H1 (cell line): ENCODE data around the gene UGT3A1. TPM values are rescaled to one million over a fixed set of nuclear protein-coding genes. Genes with fewer than 3 reads are reported as not detected.

Source experiments
- CTCF ChIA-PET: fragments of 300-600 bp; sonication (Branson Sonifier 250); formaldehyde crosslinking; loops from one replicate; lab custom pipeline; 2021; ENCODE audit not compliant: partially characterized antibody; lab: Charles Lee
- POLR2A ChIA-PET: fragments of 300-600 bp; sonication (Branson Sonifier 250); formaldehyde crosslinking; loops from one replicate; lab custom pipeline; 2021; ENCODE audit warnings: inconsistent platforms; ENCODE audit not compliant: partially characterized antibody; lab: Charles Lee
- DNase-seq, 2 experiments: peaks; one replicate each; pipeline versions ENCODE4 v3.0.0 to v3.0.0-alpha.2; 2010 to 2022; ENCODE audit warnings: low spot score in 2 of 2, low read depth in 1 of 2, mixed read lengths in 1 of 2
- FAIRE-seq: peaks from 2 replicates; lab custom pipeline; 2011; peaks lifted over from hg19 to GRCh38; lab: Jason Lieb, UNC
- H2AFZ ChIP-seq: 2 replicates; pipeline ENCODE4 v1.8.1; 2012; ENCODE audit warnings: low read length, inconsistent platforms
- H2AK5ac ChIP-seq: 2 replicates; pipeline ENCODE4 v1.6.1; 2013; ENCODE audit warnings: low read depth, low read length
- H2BK120ac ChIP-seq: replicated peaks from 2 replicates; pipeline ENCODE3; 2013; ENCODE audit warnings: low read depth, low read length, inconsistent platforms
- H2BK12ac ChIP-seq: 2 replicates; pipeline ENCODE4 v1.6.1; 2013; ENCODE audit warnings: low read depth, low read length
- H2BK15ac ChIP-seq: 2 replicates; pipeline ENCODE4 v1.6.1; 2013; ENCODE audit warnings: low read length
- H2BK20ac ChIP-seq: 2 replicates; pipeline ENCODE4 v1.6.1; 2013; ENCODE audit warnings: low read length
- H2BK5ac ChIP-seq: 2 replicates; pipeline ENCODE4 v1.6.1; 2013; ENCODE audit warnings: low read depth, low read length
- H3K14ac ChIP-seq: 2 replicates; pipeline ENCODE4 v1.6.1; 2013; ENCODE audit warnings: inconsistent platforms; ENCODE audit not compliant: insufficient read length
- H3K18ac ChIP-seq: 2 replicates; pipeline ENCODE4 v1.6.1; 2013; ENCODE audit warnings: low read length; ENCODE audit errors: extremely low read depth
- H3K23ac ChIP-seq: 2 replicates; pipeline ENCODE4 v1.6.1; 2013; ENCODE audit warnings: inconsistent platforms; ENCODE audit not compliant: insufficient read length
- H3K23me2 ChIP-seq: 2 replicates; pipeline ENCODE4 v1.6.1; 2013; ENCODE audit warnings: low read depth, low read length
- H3K27ac ChIP-seq: 2 replicates; pipeline ENCODE4 v1.6.1; 2011; ENCODE audit warnings: low read depth, low read length, inconsistent platforms
- H3K27me3 ChIP-seq, 4 experiments: replicated peaks in 1 of 4; 1 replicate in 1 of 4; 2 replicates in 3 of 4; pipeline versions ENCODE4 v1.6.1 to v1.8.1; 2011 to 2013; ENCODE audit warnings: low read length in 3 of 4, mild to moderate bottlenecking in 3 of 4, inconsistent platforms in 2 of 4, mixed read lengths in 2 of 4, moderate library complexity in 1 of 4; ENCODE audit not compliant: control insufficient read depth in 3 of 4, insufficient read depth in 3 of 4; ENCODE audit errors: extremely low read depth in 1 of 4
- H3K36me3 ChIP-seq, 4 experiments: 2 replicates each; pipeline versions ENCODE4 v1.6.1 to v1.8.1; 2011 to 2013; ENCODE audit warnings: mild to moderate bottlenecking in 4 of 4, low read length in 3 of 4, moderate library complexity in 2 of 4, control low read depth in 1 of 4, inconsistent platforms in 1 of 4; ENCODE audit not compliant: insufficient read depth in 4 of 4, control insufficient read depth in 2 of 4
- H3K4ac ChIP-seq: replicated peaks from 2 replicates; pipeline ENCODE3; 2013; ENCODE audit warnings: low read length, low read depth, mixed read lengths, inconsistent platforms; ENCODE audit not compliant: insufficient read length
- H3K4me1 ChIP-seq, 4 experiments: replicated peaks in 1 of 4; 1 replicate in 1 of 4; 2 replicates in 3 of 4; pipeline versions ENCODE4 v1.6.1 to v1.8.1; 2011 to 2013; ENCODE audit warnings: low read length in 3 of 4, inconsistent platforms in 2 of 4, mixed read lengths in 1 of 4; ENCODE audit not compliant: insufficient read depth in 4 of 4, control insufficient read depth in 3 of 4
- H3K4me2 ChIP-seq, 2 experiments: 2 replicates each; pipeline versions ENCODE4 v1.6.1 to v1.8.1; 2011 to 2013; ENCODE audit warnings: low read depth in 2 of 2, low read length in 2 of 2, control low read depth in 1 of 2, inconsistent platforms in 1 of 2, mild to moderate bottlenecking in 1 of 2; ENCODE audit not compliant: insufficient read depth in 1 of 2
- H3K4me3 ChIP-seq, 4 experiments: fragments of 200-600, 300-600 bp in 1 of 4; sonication (generic), shearing (Covaris generic), sonication (Bioruptor Twin) in 1 of 4; 2 replicates each; pipeline versions ENCODE4 v1.5.1 to v1.8.1; 2011 to 2016; ENCODE audit warnings: low read length in 4 of 4, low read depth in 3 of 4, control low read depth in 2 of 4, inconsistent platforms in 2 of 4, mild to moderate bottlenecking in 2 of 4, mixed read lengths in 1 of 4, moderate library complexity in 1 of 4; ENCODE audit not compliant: insufficient read depth in 2 of 4; ENCODE audit errors: extremely low read depth in 1 of 4
- H3K56ac ChIP-seq: replicated peaks from 2 replicates; pipeline ENCODE3; 2013; ENCODE audit warnings: low read depth, mild to moderate bottlenecking, mixed read lengths, low read length, inconsistent platforms; ENCODE audit not compliant: insufficient read length
- H3K79me1 ChIP-seq: 2 replicates; pipeline ENCODE4 v1.6.1; 2013; ENCODE audit warnings: low read depth, low read length, control low read depth
- H3K79me2 ChIP-seq, 2 experiments: 2 replicates each; pipeline versions ENCODE4 v1.6.1 to v1.8.1; 2012 to 2013; ENCODE audit warnings: low read length in 2 of 2, mild to moderate bottlenecking in 2 of 2, inconsistent platforms in 1 of 2; ENCODE audit not compliant: insufficient read depth in 2 of 2, control insufficient read depth in 1 of 2
- H3K9ac ChIP-seq, 4 experiments: replicated peaks in 1 of 4; 1 replicate in 1 of 4; 2 replicates in 3 of 4; pipeline versions ENCODE4 v1.6.1 to v1.8.1; 2011 to 2013; ENCODE audit warnings: low read depth in 3 of 4, low read length in 3 of 4, control low read depth in 2 of 4, mild to moderate bottlenecking in 2 of 4, moderate library complexity in 2 of 4, inconsistent platforms in 1 of 4; ENCODE audit errors: extremely low read depth in 1 of 4
- H3K9me3 ChIP-seq, 2 experiments: 2 replicates each; pipeline versions ENCODE4 v1.6.1 to v1.8.1; 2012 to 2013; ENCODE audit warnings: mild to moderate bottlenecking in 2 of 2, moderate library complexity in 2 of 2, control low read depth in 1 of 2, inconsistent platforms in 1 of 2, low read depth in 1 of 2, low read length in 1 of 2, mixed read lengths in 1 of 2; ENCODE audit not compliant: insufficient read depth in 2 of 2
- H4K20me1 ChIP-seq, 2 experiments: replicated peaks in 1 of 2; 2 replicates each; pipeline versions ENCODE3 to v1.8.1; 2011 to 2013; ENCODE audit warnings: inconsistent platforms in 2 of 2, low read length in 2 of 2, mild to moderate bottlenecking in 1 of 2; ENCODE audit not compliant: insufficient read depth in 2 of 2, control insufficient read depth in 1 of 2
- H4K5ac ChIP-seq: 2 replicates; pipeline ENCODE4 v1.6.1; 2013; ENCODE audit warnings: low read length, low read depth, mixed read lengths, inconsistent platforms; ENCODE audit not compliant: insufficient read length
- H4K8ac ChIP-seq: 2 replicates; pipeline ENCODE4 v1.8.0; 2013; ENCODE audit warnings: mild to moderate bottlenecking, moderate library complexity, low read length, inconsistent platforms; ENCODE audit not compliant: insufficient read depth; ENCODE audit errors: extremely low read depth
- H4K91ac ChIP-seq: replicated peaks from 2 replicates; pipeline ENCODE3; 2013; ENCODE audit warnings: low read length, mixed read lengths, inconsistent platforms; ENCODE audit not compliant: insufficient read length
- CTCF ChIP-seq, 3 experiments: IDR thresholded peaks; 1 replicate in 2 of 3; 2 replicates in 1 of 3; pipeline versions ENCODE4 v1.5.1 to v1.6.1; 2011; ENCODE audit warnings: low read length in 3 of 3, mild to moderate bottlenecking in 3 of 3, inconsistent platforms in 2 of 3, low read depth in 1 of 3, moderate library complexity in 1 of 3; ENCODE audit not compliant: insufficient read depth in 1 of 3; ENCODE audit errors: control extremely low read depth in 1 of 3
- JUN ChIP-seq: IDR thresholded peaks from 2 replicates; pipeline ENCODE4 v1.6.1; 2011; ENCODE audit warnings: low read depth, mild to moderate bottlenecking, improper control_type of control experiment, low read length
- POLR2AphosphoS5 ChIP-seq: IDR thresholded peaks from 2 replicates; pipeline ENCODE4 v1.6.1; 2011; ENCODE audit warnings: low read depth, low read length
- RAD21 ChIP-seq, 2 experiments: IDR thresholded peaks in 1 of 2; conservative IDR thresholded peaks in 1 of 2; 2 replicates each; pipeline ENCODE4 v1.6.1; 2011; ENCODE audit warnings: low read depth in 2 of 2, low read length in 2 of 2, improper control_type of control experiment in 1 of 2, inconsistent platforms in 1 of 2, mild to moderate bottlenecking in 1 of 2, moderate library complexity in 1 of 2
- WGBS, 2 experiments: shearing (Covaris generic) in 1 of 2; methylation state at CpG; one replicate each; pipeline versions ENCODE4 v1.1.6 to v1.1.7; 2013 to 2015; ENCODE audit warnings: low lambda C conversion rate in 2 of 2, mixed read lengths in 2 of 2, inconsistent platforms in 1 of 2, low coverage in 1 of 2, missing lambda C conversion rate in 1 of 2; ENCODE audit not compliant: insufficient replicate concordance in 2 of 2, insufficient coverage in 1 of 2, insufficient read length in 1 of 2; ENCODE audit errors: extremely low coverage in 1 of 2, missing lambda C conversion rate in 1 of 2; 5-methylcytosine and 5-hydroxymethylcytosine counted together
- polyA plus RNA-seq, 7 experiments: library from polyadenylated mRNA; depleted of rRNA in 3 of 7; stranded (reverse) in 5 of 7; unstranded in 2 of 7; fragments of >200 nt in 5 of 7; fragments of 200-250 nt in 2 of 7; gene quantifications; 1 replicate in 5 of 7; 2 replicates in 1 of 7; 4 replicates in 1 of 7; pipeline versions ENCODE4 v1.2.1 to v1.2.3, GENCODE V29; 2011 to 2013; ENCODE audit warnings: missing spikeins in 2 of 7, mixed read lengths in 2 of 7
- total RNA-seq: library from RNA; stranded (reverse); fragmentation: NEBNext Ultra II Directional; extraction: Animal tissue kit (Norgen Biotek cat#: 25700); gene quantifications from 2 replicates; pipeline ENCODE4 v1.2.1, GENCODE V29; 2021

Gene UGT3A1
- total and polyA plus RNA-seq, 2 of the 8 experiments (the other 6 are each of a cell fraction or from before 2014, with no cell fraction given): 2.4 to 3.4 TPM

GRCh38 chr5:35954175-35954574 lies 37.0 kb downstream of the UGT3A1 start:
- no peak overlapping the region for H3K9ac ChIP-seq
- TF ChIP-seq CTCF (IDR thresholded peaks at IDR 0.05; ENCODE audit: control extremely low read depth in 1 of 3, insufficient read depth in 1 of 3, low read depth in 1 of 3, low read length in 3 of 3): peak; percentile 17 to 62 (median 49); a peak in 3 of 4 replicates
- no peak for TF ChIP-seq POLR2AphosphoS5
- TF ChIP-seq RAD21 (IDR thresholded peaks at IDR 0.05 in 1 of 2, conservative IDR thresholded peaks at IDR 0.05 in 1 of 2; ENCODE audit: low read depth in 2 of 2, low read length in 2 of 2): peak; percentile 15 to 35; a peak in 2 of 4 replicates
- no peak for TF ChIP-seq JUN
- TF ChIP-seq, all 59 proteins: peak for 2
- H2BK120ac ChIP-seq: no peak overlapping the region
- H4K8ac ChIP-seq: no peak overlapping the region
- H3K14ac ChIP-seq: no peak overlapping the region
- FAIRE-seq (no peak), DNase-seq (peak in 1 of 2 experiments; percentile 52)
- no peak overlapping the region for H3K18ac ChIP-seq
- H4K91ac ChIP-seq: no peak overlapping the region
- H2BK20ac ChIP-seq: no peak overlapping the region
- peaks cover 0 to 3% of the 10 kb centered on the region in 2 experiments; a peak in 1 of 4 replicates for H3K9me3 ChIP-seq
- no peaks in the 10 kb centered on the region for H3K79me2 ChIP-seq
- ChIA-PET POLR2A (no interaction called here), CTCF (interaction anchor here (0.7 to 0.9 kb wide), 3 partner anchors 9 to 28 kb away, joined by 3 read pairs; no protein-coding TSS in a partner anchor)
- no peak overlapping the region for H4K5ac ChIP-seq
- no peak overlapping the region for H2BK12ac ChIP-seq
- H4K20me1 ChIP-seq: no peaks in the 10 kb centered on the region
- H3K4me1 ChIP-seq: no peaks in the 10 kb centered on the region
- H3K56ac ChIP-seq: no peak overlapping the region
- H3K4ac ChIP-seq: no peak overlapping the region
- WGBS, 2 experiments: 82% methylated on average over 9 of the region's 9 CpGs; no CpG with 5 or more reads in 1 of the 2 experiments
- H3K23ac ChIP-seq: no peak overlapping the region
- no peaks in the 10 kb centered on the region for H3K36me3 ChIP-seq
- H3K27ac ChIP-seq: no peak overlapping the region
- H2AK5ac ChIP-seq: no peak overlapping the region
- no peaks in the 10 kb centered on the region for H3K23me2 ChIP-seq
- no peak overlapping the region for H2AFZ ChIP-seq
- no peaks in the 10 kb centered on the region for H3K79me1 ChIP-seq
- H3K4me3 ChIP-seq: no peak overlapping the region
- no peak overlapping the region for H2BK15ac ChIP-seq
- H3K4me2 ChIP-seq: no peak overlapping the region
- no peak overlapping the region for H2BK5ac ChIP-seq
- no peaks in the 10 kb centered on the region; a peak in 1 of 7 replicates for H3K27me3 ChIP-seq
